ENCODE data around the gene LRRC4.

Gene LRRC4

GRCh38 chr7:127979113-127979727 is 52.0 kb downstream of the LRRC4 start:
- DNase-seq, result no peak

GRCh38 chr7:127978421-127978820 is 52.8 kb downstream of the LRRC4 start:
- no peak for DNase-seq

Measured in right kidney (tissue), 1 donor.